HL-60/S4 treated with retinoic acid at 250 ng/mL for 4 days and 3 days (cell line): ENCODE measurements around the gene BBS1.
"Not testable (repeated sequence)": the region's sequence is repeated elsewhere in the genome, so short reads cannot be mapped to it uniquely, and the experiment has no call there.

ENCODE experiments used
- in situ Hi-C: fragments of 300-500 bp; cut with MboI; formaldehyde crosslinking; loops from 2 replicates; pipeline ENCODE4 v1.7.0; 2022; ENCODE audit warnings: low sequenced_read_pairs

BBS1 gene

GRCh38 chr11:66569076-66569475, 58.6 kb downstream of the BBS1 start:
- in situ Hi-C loops = no loop called here

DNA sequence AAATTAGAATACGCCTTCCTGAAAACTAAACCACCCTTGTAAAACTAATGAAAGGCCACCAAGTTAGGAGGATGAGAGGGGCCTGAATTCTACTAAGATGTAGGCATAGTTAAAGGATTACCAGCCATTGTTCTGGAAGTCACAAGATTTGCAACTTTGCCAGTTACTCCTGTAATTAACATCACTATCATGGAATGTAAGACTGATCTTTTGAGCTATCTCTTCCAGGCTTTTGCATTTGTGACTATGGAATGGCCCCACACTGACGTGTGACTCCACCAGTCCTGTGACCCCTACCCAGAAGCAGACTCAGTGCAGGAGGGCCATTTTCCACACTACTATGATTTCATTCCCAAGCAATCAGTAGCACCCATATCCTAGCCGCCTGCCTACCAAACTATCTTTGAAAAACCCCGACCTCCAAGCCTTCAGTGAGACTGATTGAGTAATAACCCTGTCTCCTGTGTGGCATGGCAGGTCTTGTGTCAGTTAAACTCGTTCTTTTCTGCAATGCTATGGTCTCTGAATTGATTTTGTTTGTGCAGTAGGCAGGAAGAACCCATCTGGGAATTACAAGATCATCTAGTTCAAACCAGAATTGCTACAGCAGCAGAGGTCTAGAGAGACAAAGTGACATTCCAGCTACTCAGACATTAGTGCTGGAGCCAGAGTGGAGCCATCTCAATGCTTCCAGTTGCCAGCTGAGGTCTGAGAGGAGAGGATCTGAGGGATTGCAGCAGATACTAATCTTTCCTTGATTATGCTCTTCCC, 59.8 kb downstream of the BBS1 start:
- in situ Hi-C loops = no loop called here

- in situ Hi-C loops = no loop called here
Measured at GRCh38 chr11:66570850-66571180, 60.4 kb downstream of the BBS1 start.

DNA sequence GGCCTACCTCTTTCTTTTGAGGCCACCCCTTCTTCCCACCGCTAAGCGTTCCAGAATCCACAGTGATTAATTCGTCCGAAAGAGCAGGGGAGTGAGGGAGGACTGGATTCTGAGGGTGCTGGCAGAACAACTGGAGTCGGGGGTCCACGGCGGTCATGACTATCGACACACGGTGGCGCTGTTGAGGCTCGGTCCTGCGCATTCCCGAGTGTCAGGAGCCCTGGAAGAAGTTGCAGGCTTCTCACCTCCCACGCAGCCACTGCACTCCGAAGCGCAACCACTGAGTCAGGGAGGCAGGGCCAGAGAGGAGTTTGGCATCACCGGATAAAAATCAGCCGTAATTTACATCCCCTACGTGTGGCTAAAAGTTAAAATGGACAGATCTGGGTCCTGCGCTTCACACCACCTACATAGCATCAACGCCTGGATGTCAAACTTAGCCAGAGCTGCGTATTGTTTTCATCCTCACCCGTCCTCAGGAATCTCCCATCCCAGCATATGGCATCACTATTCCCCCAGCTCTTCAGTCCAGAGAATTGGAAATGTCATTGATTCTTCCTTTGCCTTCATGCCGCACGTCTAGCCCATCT, 68.7 kb downstream of the BBS1 start:
- in situ Hi-C loops = no loop called here

GRCh38 chr11:66580803-66581202, 70.4 kb downstream of the BBS1 start:
- in situ Hi-C loops = no loop called here

GRCh38 chr11:66581261-66581660, 70.8 kb downstream of the BBS1 start:
- in situ Hi-C loops = no loop called here

GRCh38 chr11:66582565-66583147, 72.2 kb downstream of the BBS1 start:
- in situ Hi-C loops = not testable (repeated sequence)
